H9 (cell line): ENCODE results near the gene IGSF11. TPM values are rescaled to one million over a fixed set of nuclear protein-coding genes. Genes with fewer than 3 reads are reported as not detected.

Experiments
- DNase-seq: peaks from one replicate; pipeline ENCODE4 v3.0.0-alpha.2; 2017
- H2AFZ ChIP-seq: one replicate; pipeline ENCODE4 v1.6.1; 2013; ENCODE audit warnings: mild to moderate bottlenecking, low read length, control low read depth, moderate library complexity
- H2AK5ac ChIP-seq: 2 replicates; pipeline ENCODE4 v1.6.1; 2013; ENCODE audit warnings: low read length, control low read depth, mixed read lengths; ENCODE audit not compliant: insufficient read length
- H2BK120ac ChIP-seq: one replicate; pipeline ENCODE4 v1.6.1; 2013; ENCODE audit warnings: low read depth, mild to moderate bottlenecking, low read length, control low read depth, inconsistent platforms; ENCODE audit not compliant: poor library complexity, severe bottlenecking
- H2BK12ac ChIP-seq: 2 replicates; pipeline ENCODE4 v1.6.1; 2013; ENCODE audit warnings: low read length, control low read depth, mixed read lengths, low read depth; ENCODE audit not compliant: insufficient read length
- H2BK15ac ChIP-seq: 2 replicates; pipeline ENCODE4 v1.6.1; 2013; ENCODE audit warnings: low read depth, low read length, control low read depth
- H2BK20ac ChIP-seq: one replicate; pipeline ENCODE4 v1.6.1; 2013; ENCODE audit warnings: low read depth, mild to moderate bottlenecking, low read length, control low read depth, inconsistent platforms; ENCODE audit not compliant: poor library complexity, severe bottlenecking
- H2BK5ac ChIP-seq: 2 replicates; pipeline ENCODE4 v1.6.1; 2013; ENCODE audit warnings: low read length, control low read depth, mixed read lengths; ENCODE audit not compliant: insufficient read length
- H3K14ac ChIP-seq: 2 replicates; pipeline ENCODE4 v1.6.1; 2013; ENCODE audit warnings: low read length, control low read depth; ENCODE audit not compliant: insufficient read depth
- H3K18ac ChIP-seq: 2 replicates; pipeline ENCODE4 v1.6.1; 2013; ENCODE audit warnings: low read depth, mild to moderate bottlenecking, mixed read lengths, low read length, control low read depth; ENCODE audit not compliant: insufficient read length
- H3K23ac ChIP-seq: 2 replicates; pipeline ENCODE4 v1.6.1; 2013; ENCODE audit warnings: low read length, control low read depth, mixed read lengths, low read depth; ENCODE audit not compliant: insufficient read length
- H3K23me2 ChIP-seq: 2 replicates; pipeline ENCODE4 v1.6.1; 2013; ENCODE audit warnings: low read depth, mild to moderate bottlenecking, mixed read lengths, low read length, control low read depth; ENCODE audit not compliant: insufficient read length, poor library complexity, severe bottlenecking
- H3K27ac ChIP-seq: 2 replicates; pipeline ENCODE4 v1.5.1; 2013; ENCODE audit warnings: low read length, control low read depth, mixed read lengths, low read depth; ENCODE audit not compliant: insufficient read length
- H3K27me3 ChIP-seq: 2 replicates; pipeline ENCODE4 v1.6.1; 2013; ENCODE audit warnings: low read length, control low read depth, inconsistent platforms; ENCODE audit not compliant: insufficient read depth
- H3K4ac ChIP-seq: 2 replicates; pipeline ENCODE4 v1.6.1; 2013; ENCODE audit warnings: low read depth, mild to moderate bottlenecking, control low read depth, inconsistent platforms, low read length, moderate library complexity
- H3K4me1 ChIP-seq: 2 replicates; pipeline ENCODE4 v1.6.1; 2013; ENCODE audit warnings: low read length, control low read depth, inconsistent platforms; ENCODE audit not compliant: insufficient read depth
- H3K4me2 ChIP-seq: 2 replicates; pipeline ENCODE4 v1.6.1; 2013; ENCODE audit warnings: low read length, control low read depth, mixed read lengths; ENCODE audit not compliant: insufficient read length, insufficient read depth
- H3K56ac ChIP-seq: 2 replicates; pipeline ENCODE4 v1.6.1; 2013; ENCODE audit warnings: low read depth, mild to moderate bottlenecking, mixed read lengths, low read length, control low read depth; ENCODE audit not compliant: insufficient read length
- H3K79me1 ChIP-seq: 2 replicates; pipeline ENCODE4 v1.6.1; 2013; ENCODE audit warnings: low read depth, mild to moderate bottlenecking, moderate library complexity, low read length, control low read depth, inconsistent platforms; ENCODE audit not compliant: insufficient read depth, poor library complexity, severe bottlenecking
- H3K79me2 ChIP-seq: 2 replicates; pipeline ENCODE4 v1.6.1; 2013; ENCODE audit warnings: low read length, control low read depth, inconsistent platforms; ENCODE audit not compliant: insufficient read depth
- H3K9ac ChIP-seq: 2 replicates; pipeline ENCODE4 v1.6.1; 2013; ENCODE audit warnings: low read length, control low read depth, mixed read lengths; ENCODE audit not compliant: insufficient read length; ENCODE audit errors: extremely low read depth
- H3K9me3 ChIP-seq: one replicate; pipeline ENCODE4 v1.6.1; 2013; ENCODE audit warnings: low read depth, low read length, inconsistent platforms; ENCODE audit not compliant: control insufficient read depth
- H3T11ph ChIP-seq: one replicate; pipeline ENCODE4 v1.6.1; 2013; ENCODE audit warnings: mild to moderate bottlenecking, low read length, control low read depth, inconsistent platforms
- H4K20me1 ChIP-seq: one replicate; pipeline ENCODE4 v1.6.1; 2013; ENCODE audit not compliant: control insufficient read depth, insufficient read length, insufficient read depth
- H4K5ac ChIP-seq: 2 replicates; pipeline ENCODE4 v1.6.1; 2013; ENCODE audit warnings: low read depth, mild to moderate bottlenecking, mixed read lengths, low read length, control low read depth; ENCODE audit not compliant: insufficient read length
- H4K8ac ChIP-seq: replicated peaks from 2 replicates; pipeline ENCODE4 v1.6.1; 2013; ENCODE audit warnings: low read length, control low read depth, mixed read lengths, low read depth; ENCODE audit not compliant: insufficient read length
- H4K91ac ChIP-seq: 2 replicates; pipeline ENCODE4 v1.6.1; 2013; ENCODE audit warnings: low read depth, mild to moderate bottlenecking, moderate library complexity, mixed read lengths, low read length, control low read depth; ENCODE audit not compliant: insufficient read length
- H3K27ac Mint-ChIP-seq, 3 experiments: 2 replicates in 2 of 3; 3 replicates in 1 of 3; pipeline ENCODE4 v1.8.0; 2020 to 2021; ENCODE audit warnings: mixed read lengths in 3 of 3, mild to moderate bottlenecking in 1 of 3, moderate library complexity in 1 of 3
- H3K27me3 Mint-ChIP-seq: 2 replicates; pipeline ENCODE4 v1.8.0; 2021; ENCODE audit warnings: low read depth, mild to moderate bottlenecking, moderate library complexity, mixed read lengths
- H3K36me3 Mint-ChIP-seq, 3 experiments: 2 replicates in 2 of 3; 3 replicates in 1 of 3; pipeline ENCODE4 v1.8.0; 2020 to 2021; ENCODE audit warnings: low read depth in 3 of 3, mixed read lengths in 3 of 3; ENCODE audit not compliant: insufficient read depth in 1 of 3
- H3K4me1 Mint-ChIP-seq, 2 experiments: 2 replicates each; pipeline ENCODE4 v1.8.0; 2020; ENCODE audit warnings: mixed read lengths in 2 of 2
- H3K4me3 Mint-ChIP-seq, 2 experiments: 2 replicates in 1 of 2; 3 replicates in 1 of 2; pipeline ENCODE4 v1.8.0; 2020 to 2021; ENCODE audit warnings: mild to moderate bottlenecking in 2 of 2, mixed read lengths in 2 of 2, moderate library complexity in 1 of 2
- H3K9me3 Mint-ChIP-seq, 2 experiments: 2 replicates in 1 of 2; 3 replicates in 1 of 2; pipeline ENCODE4 v1.8.0; 2020; ENCODE audit warnings: mild to moderate bottlenecking in 2 of 2, mixed read lengths in 2 of 2, moderate library complexity in 1 of 2
- CTCF ChIP-seq: fragments of 200-600 bp; sonication (generic); conservative IDR thresholded peaks from 3 replicates; pipeline ENCODE4 v1.8.0; 2021; ENCODE audit warnings: antibody characterized with exemption, mild to moderate bottlenecking
- WGBS: extraction: QIAGEN DNeasy Blood & Tissue Kit; methylation state at CpG from one replicate; pipeline ENCODE4 v1.1.7; 2013; ENCODE audit warnings: missing lambda C conversion rate, low lambda C conversion rate, mixed read lengths; ENCODE audit not compliant: insufficient read length; ENCODE audit errors: extremely low coverage; 5-methylcytosine and 5-hydroxymethylcytosine counted together
- total RNA-seq: library from RNA; stranded (reverse); gene quantifications from 2 replicates; pipeline ENCODE4 v1.2.1, GENCODE V29; 2021

IGSF11 gene
- total RNA-seq, 1 experiment from 2014 or later = 1.6 TPM

GRCh38 chr3:118968111-118968510, 66.5 kb downstream of the IGSF11 start:
- H3K36me3 Mint-ChIP-seq = no peaks in the 10 kb centered on the region
- Histone ChIP-seq H3K27me3 (no peaks in the 10 kb centered on the region), H3K23me2 (no peaks in the 10 kb centered on the region), H4K5ac (no peak overlapping the region), H4K20me1 (no peaks in the 10 kb centered on the region), H3K9ac (no peak overlapping the region), H2BK12ac (no peak overlapping the region), H2BK5ac (no peak overlapping the region), H3K23ac (no peak overlapping the region), H3K4me2 (no peak overlapping the region), H3K14ac (no peak overlapping the region), H4K91ac (no peak overlapping the region), H2BK20ac (no peak overlapping the region), H2BK15ac (no peak overlapping the region), H3K79me2 (no peaks in the 10 kb centered on the region), H4K8ac (no peak overlapping the region), H3K4ac (no peak overlapping the region), H3K4me1 (no peaks in the 10 kb centered on the region), H2BK120ac (no peak overlapping the region), H3K27ac (no peak overlapping the region), H3K18ac (no peak overlapping the region), H3K79me1 (no peaks in the 10 kb centered on the region), H3K56ac (no peak overlapping the region), H3T11ph (no peak overlapping the region), H3K9me3 (no peaks in the 10 kb centered on the region), H2AK5ac (no peak overlapping the region), H2AFZ (no peak overlapping the region)
- H3K27me3 Mint-ChIP-seq = no peaks in the 10 kb centered on the region
- WGBS = no CpG with 5 or more reads among the region's 4 CpGs
- peak overlapping the region in 1 of 3 experiments; percentile 49; a peak in 2 of 7 replicates for H3K27ac Mint-ChIP-seq
- H3K4me1 Mint-ChIP-seq = peaks cover 41 to 47% of the 10 kb centered on the region in 2 experiments
- no peaks in the 10 kb centered on the region for H3K9me3 Mint-ChIP-seq
- DNase-seq = no peak
- TF ChIP-seq CTCF = no peak
- H3K4me3 Mint-ChIP-seq = no peak overlapping the region
